Breast epithelium (tissue), 4 donors: ENCODE results near the gene WASF3. TPM values are rescaled to one million over a fixed set of nuclear protein-coding genes. Genes with fewer than 3 reads are reported as not detected.

Source experiments
- DNase-seq, 2 donors: peaks; one replicate each; pipeline ENCODE4 v3.0.0-alpha.2; 2019; ENCODE audit warnings: low spot score in 2 of 2
- H3K27ac ChIP-seq, 2 donors: fragments of 200-600 bp; sonication (generic) in 1 of 2; one replicate each; pipeline ENCODE4 v1.5.1; 2016 to 2019; ENCODE audit warnings: mild to moderate bottlenecking in 1 of 2
- H3K27me3 ChIP-seq, 2 donors: fragments of 200-600 bp; sonication (generic) in 1 of 2; one replicate each; pipeline versions ENCODE4 v1.5.1 to v1.6.0; 2017 to 2019; ENCODE audit warnings: control low read depth in 1 of 2, mild to moderate bottlenecking in 1 of 2
- H3K36me3 ChIP-seq: fragments of 200-600 bp; one replicate; pipeline ENCODE4 v1.5.1; 2019
- H3K4me1 ChIP-seq, 2 donors: fragments of 200-600 bp; sonication (generic); one replicate each; pipeline ENCODE4 v1.5.1; 2016 to 2019; ENCODE audit warnings: control low read depth in 1 of 2
- H3K4me3 ChIP-seq, 3 donors: fragments of 200-600 bp; sonication (generic); 1 replicate in 2 of 3; 2 replicates in 1 of 3; pipeline ENCODE4 v1.5.1; 2016 to 2019; ENCODE audit warnings: mild to moderate bottlenecking in 3 of 3, moderate library complexity in 2 of 3
- H3K9me3 ChIP-seq, 2 donors: fragments of 200-600 bp; sonication (generic) in 1 of 2; one replicate each; pipeline ENCODE4 v1.5.1; 2016 to 2019; ENCODE audit warnings: control low read depth in 1 of 2
- CTCF ChIP-seq, 3 donors: fragments of 450-650 bp; IDR thresholded peaks; one replicate each; pipeline ENCODE4 v1.5.1; 2016 to 2017; ENCODE audit warnings: antibody characterized with exemption in 3 of 3, mild to moderate bottlenecking in 3 of 3, moderate library complexity in 3 of 3
- POLR2A ChIP-seq: fragments of 450-650 bp; IDR thresholded peaks from one replicate; pipeline ENCODE4 v1.6.1; 2016; ENCODE audit warnings: antibody characterized with exemption, mild to moderate bottlenecking, moderate library complexity
- POLR2AphosphoS5 ChIP-seq, 3 donors: sonication (generic); formaldehyde crosslinking; IDR thresholded peaks; one replicate each; pipeline ENCODE4 v1.6.1; 2017; ENCODE audit warnings: antibody characterized with exemption in 3 of 3
- intact Hi-C: fragments of 100-400 bp; cut with DNase I; formaldehyde crosslinking; loops from one replicate; pipeline ENCODE4 v1.15.1; 2023; ENCODE audit warnings: low total_unique reads
- total RNA-seq, 3 donors: library from RNA; depleted of rRNA; stranded (reverse); fragments of >200 nt; gene quantifications; one replicate each; pipeline ENCODE4 v1.1.0, GENCODE V29; 2016

WASF3 gene
- total RNA-seq, 3 donors from 2014 or later: 15.2 to 67.0 (median 19.3) TPM

GRCh38 chr13:26515721-26516120, 41.8 kb upstream of the WASF3 start:
- intact Hi-C loops: no loop called here
- H3K9me3 ChIP-seq: no peaks in the 10 kb centered on the region
- no peaks in the 10 kb centered on the region for H3K4me1 ChIP-seq
- no peak overlapping the region for H3K4me3 ChIP-seq
- TF ChIP-seq CTCF (IDR thresholded peaks at IDR 0.05): no peak
- DNase-seq: no peak
- no peaks in the 10 kb centered on the region for H3K36me3 ChIP-seq
- no peak overlapping the region for H3K27ac ChIP-seq
- H3K27me3 ChIP-seq: no peaks in the 10 kb centered on the region

DNA sequence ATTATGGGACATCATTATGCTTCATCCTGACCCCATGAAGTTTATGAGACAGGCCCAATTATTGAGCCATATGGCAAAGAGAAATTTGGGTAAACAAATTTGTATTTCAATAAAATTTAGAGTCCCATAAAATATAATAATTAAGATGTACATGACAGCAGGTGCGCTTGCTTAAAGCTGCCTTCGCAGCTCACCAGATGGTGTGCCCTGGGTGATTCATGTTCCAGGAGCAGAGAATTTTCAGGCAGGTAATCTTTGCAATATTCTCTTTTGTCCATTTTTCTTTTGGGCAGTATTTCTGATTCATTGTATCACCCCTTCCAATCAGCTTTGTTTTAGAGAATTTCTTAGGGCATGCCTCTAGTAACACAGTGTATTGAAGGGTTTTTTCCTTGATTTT, 39.5 kb upstream of the WASF3 start:
- Histone ChIP-seq H3K27me3 (no peaks in the 10 kb centered on the region), H3K4me3 (no peak overlapping the region), H3K4me1 (no peaks in the 10 kb centered on the region), H3K9me3 (no peaks in the 10 kb centered on the region), H3K36me3 (no peaks in the 10 kb centered on the region), H3K27ac (no peak overlapping the region)
- TF ChIP-seq CTCF (IDR thresholded peaks at IDR 0.05) (no peak), POLR2AphosphoS5 (IDR thresholded peaks at IDR 0.05) (no peak), POLR2A (no peak)
- intact Hi-C loops: no loop called here
- DNase-seq: no peak

DNA sequence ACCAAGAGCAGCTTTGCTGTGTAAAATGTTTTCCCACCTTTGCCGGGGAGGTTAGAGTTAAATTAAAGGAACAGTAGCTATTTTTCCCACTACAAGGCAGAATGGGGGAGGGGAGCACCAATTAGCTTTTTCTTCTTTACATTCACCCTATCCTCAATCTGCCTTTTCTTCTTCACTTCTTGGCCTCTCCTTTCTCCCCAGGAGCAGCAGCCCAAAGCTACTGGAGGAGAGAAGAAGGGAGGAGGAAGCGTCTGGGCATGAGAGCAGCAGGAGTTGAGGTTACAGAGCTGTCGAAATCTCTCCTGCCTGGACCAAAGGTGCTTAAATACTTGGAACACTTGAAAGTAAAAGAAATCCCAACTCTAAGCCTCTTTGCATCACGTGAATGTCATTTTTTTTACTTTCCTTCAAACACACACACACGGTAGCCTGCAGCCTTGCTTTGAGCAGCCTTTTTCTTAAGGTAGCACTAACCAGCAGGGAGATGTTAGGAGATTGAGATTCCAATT, 39.0 kb upstream of the WASF3 start:
- no peak for DNase-seq

GRCh38 chr13:26522571-26522970, 34.9 kb upstream of the WASF3 start:
- no peaks in the 10 kb centered on the region for H3K9me3 ChIP-seq
- H3K27me3 ChIP-seq: peaks cover 0 to 8% of the 10 kb centered on the region in 2 donors
- no peak overlapping the region for H3K4me3 ChIP-seq
- intact Hi-C loops: no loop called here
- no peak overlapping the region for H3K27ac ChIP-seq
- H3K4me1 ChIP-seq: no peaks in the 10 kb centered on the region
- TF ChIP-seq CTCF (IDR thresholded peaks at IDR 0.05): no peak
- H3K36me3 ChIP-seq: no peaks in the 10 kb centered on the region
- no peak for DNase-seq

More for the DNA sequence above, 39.0 kb upstream of the WASF3 start:
- Histone ChIP-seq H3K4me3 (no peak overlapping the region), H3K27ac (no peak overlapping the region), H3K27me3 (no peaks in the 10 kb centered on the region), H3K4me1 (no peaks in the 10 kb centered on the region), H3K36me3 (no peaks in the 10 kb centered on the region), H3K9me3 (no peaks in the 10 kb centered on the region)
- TF ChIP-seq POLR2A (no peak), CTCF (IDR thresholded peaks at IDR 0.05) (no peak), POLR2AphosphoS5 (IDR thresholded peaks at IDR 0.05) (no peak)
- intact Hi-C loops: no loop called here

GRCh38 chr13:26523007-26523406, 34.5 kb upstream of the WASF3 start:
- H3K4me3 ChIP-seq: no peak overlapping the region
- no peak overlapping the region for H3K27ac ChIP-seq
- TF ChIP-seq POLR2A: no peak
- TF ChIP-seq CTCF (IDR thresholded peaks at IDR 0.05): no peak
- TF ChIP-seq POLR2AphosphoS5 (IDR thresholded peaks at IDR 0.05): no peak
- H3K36me3 ChIP-seq: no peaks in the 10 kb centered on the region
- DNase-seq: no peak
- H3K4me1 ChIP-seq: no peaks in the 10 kb centered on the region
- intact Hi-C loops: no loop called here
- H3K9me3 ChIP-seq: no peaks in the 10 kb centered on the region
- H3K27me3 ChIP-seq: peaks cover 0 to 8% of the 10 kb centered on the region in 2 donors
